DMS53 (cell line): ENCODE data around the gene TNS2.
A peak's percentile ranks its signal among the peaks of the same experiment; 100 is the strongest.

ENCODE experiments used
- DNase-seq: peaks from one replicate; lab custom pipeline; 2025; lab: John Stamatoyannopoulos, UW

TNS2 gene

GRCh38 chr12:53042607-53043454, 7.0 kb upstream of the TNS2 start:
- peak; percentile 51 for DNase-seq

- DNase-seq, result peak; percentile 59
Measured at GRCh38 chr12:53044052-53044581, 5.7 kb upstream of the TNS2 start.

GRCh38 chr12:53044896-53045695, 4.8 kb upstream of the TNS2 start:
- DNase-seq, result no peak

GRCh38 chr12:53045696-53046045, 4.2 kb upstream of the TNS2 start:
- DNase-seq, result no peak

- peak; percentile 96 for DNase-seq
Measured at GRCh38 chr12:53046655-53047220, 3.1 kb upstream of the TNS2 start.

- DNase-seq, result peak; percentile 96
Measured at GRCh38 chr12:53047221-53048032, 2.4 kb upstream of the TNS2 start.

GRCh38 chr12:53048033-53048779, 1.7 kb upstream of the TNS2 start:
- peak; percentile 83 for DNase-seq

GRCh38 chr12:53048780-53049401, 974 bp upstream of the TNS2 start:
- peak; percentile 61 for DNase-seq

GRCh38 chr12:53050426-53051057, 677 bp downstream of the TNS2 start:
- no peak for DNase-seq

GRCh38 chr12:53051058-53051880, 1.4 kb downstream of the TNS2 start:
- DNase-seq, result peak; percentile 61

GRCh38 chr12:53051881-53052412, 2.1 kb downstream of the TNS2 start:
- DNase-seq, result no peak

- DNase-seq, result peak; percentile 64
Measured at GRCh38 chr12:53052419-53053217, 2.8 kb downstream of the TNS2 start.

GRCh38 chr12:53053218-53054111, 3.6 kb downstream of the TNS2 start:
- peak; percentile 95 for DNase-seq

GRCh38 chr12:53054112-53054878, 4.4 kb downstream of the TNS2 start:
- peak; percentile 99 for DNase-seq

- no peak for DNase-seq
Measured at GRCh38 chr12:53055471-53056266, 5.8 kb downstream of the TNS2 start.
